HEK293 (cell line): ENCODE measurements around the gene DLD.

Experiments used
- EGR2 ChIP-seq: fragments of 450-650 bp; formaldehyde crosslinking; IDR thresholded peaks from 2 replicates; pipeline ENCODE4 v1.5.1; 2016; ENCODE audit warnings: low read depth, missing biosample characterization, missing genetic modification characterization
- GLI2 ChIP-seq: fragments of 450-650 bp; formaldehyde crosslinking; IDR thresholded peaks from 2 replicates; pipeline ENCODE4; 2017; ENCODE audit warnings: missing biosample characterization, missing genetic modification characterization, low read depth, borderline replicate concordance
- KLF1 ChIP-seq: fragments of 450-650 bp; formaldehyde crosslinking; IDR thresholded peaks from 2 replicates; pipeline ENCODE4 v1.5.1; 2016; ENCODE audit warnings: missing biosample characterization, missing genetic modification characterization
- KLF7 ChIP-seq: fragments of 450-650 bp; formaldehyde crosslinking; IDR thresholded peaks from 2 replicates; pipeline ENCODE4 v1.5.1; 2016; ENCODE audit warnings: missing biosample characterization, missing genetic modification characterization, borderline replicate concordance
- KLF9 ChIP-seq: fragments of 450-650 bp; formaldehyde crosslinking; IDR thresholded peaks from 2 replicates; pipeline ENCODE4 v1.5.1; 2016; ENCODE audit warnings: missing biosample characterization, missing genetic modification characterization, low read depth
- MEIS1 ChIP-seq: sonication (generic); formaldehyde crosslinking; IDR thresholded peaks from 2 replicates; pipeline ENCODE4 v1.8.1; 2022; ENCODE audit warnings: missing genetic modification reagents, mild to moderate bottlenecking, borderline replicate concordance
- WT1 ChIP-seq: fragments of 450-650 bp; formaldehyde crosslinking; IDR thresholded peaks from 2 replicates; pipeline ENCODE4 v1.5.1; 2016; ENCODE audit warnings: missing biosample characterization, missing genetic modification characterization
- ZEB2 ChIP-seq: fragments of 450-650 bp; formaldehyde crosslinking; IDR thresholded peaks from 2 replicates; pipeline ENCODE4 v1.5.1; 2016; ENCODE audit warnings: missing biosample characterization, missing genetic modification characterization
- ZFHX2 ChIP-seq: fragments of 450-650 bp; formaldehyde crosslinking; conservative IDR thresholded peaks from 2 replicates; pipeline ENCODE4 v1.5.1; 2016; ENCODE audit warnings: missing biosample characterization, missing genetic modification characterization
- ZFP3 ChIP-seq: fragments of 450-650 bp; formaldehyde crosslinking; IDR thresholded peaks from 2 replicates; pipeline ENCODE4 v1.5.1; 2016; ENCODE audit warnings: low read depth, missing biosample characterization, missing genetic modification characterization
- ZFP37 ChIP-seq: fragments of 450-650 bp; formaldehyde crosslinking; IDR thresholded peaks from 2 replicates; pipeline ENCODE4 v1.5.1; 2016; ENCODE audit warnings: missing biosample characterization, missing genetic modification characterization
- ZNF133 ChIP-seq: fragments of 450-650 bp; formaldehyde crosslinking; IDR thresholded peaks from 2 replicates; pipeline ENCODE4 v1.5.1; 2016; ENCODE audit warnings: missing biosample characterization, missing genetic modification characterization
- ZNF157 ChIP-seq: fragments of 450-650 bp; formaldehyde crosslinking; IDR thresholded peaks from 2 replicates; pipeline ENCODE4 v1.5.1; 2016; ENCODE audit warnings: missing biosample characterization, missing genetic modification characterization
- ZNF174 ChIP-seq: fragments of 450-650 bp; formaldehyde crosslinking; IDR thresholded peaks from 2 replicates; pipeline ENCODE4 v1.5.0; 2017; ENCODE audit warnings: missing biosample characterization, mild to moderate bottlenecking, missing genetic modification characterization
- ZNF239 ChIP-seq: fragments of 450-650 bp; formaldehyde crosslinking; IDR thresholded peaks from 2 replicates; pipeline ENCODE4 v1.5.1; 2016; ENCODE audit warnings: missing biosample characterization, missing genetic modification characterization
- ZNF26 ChIP-seq: fragments of 450-650 bp; formaldehyde crosslinking; IDR thresholded peaks from 2 replicates; pipeline ENCODE4 v1.5.1; 2016; ENCODE audit warnings: missing biosample characterization, missing genetic modification characterization
- ZNF292 ChIP-seq: fragments of 450-650 bp; formaldehyde crosslinking; IDR thresholded peaks from 2 replicates; pipeline ENCODE4 v1.5.1; 2016; ENCODE audit warnings: low read depth, missing biosample characterization, missing genetic modification characterization, borderline replicate concordance
- ZNF391 ChIP-seq: fragments of 450-650 bp; formaldehyde crosslinking; IDR thresholded peaks from 2 replicates; pipeline ENCODE4 v1.5.1; 2016; ENCODE audit warnings: low read depth, missing biosample characterization, missing genetic modification characterization, borderline replicate concordance
- ZNF394 ChIP-seq: fragments of 450-650 bp; formaldehyde crosslinking; IDR thresholded peaks from 2 replicates; pipeline ENCODE4 v1.5.1; 2016; ENCODE audit warnings: missing biosample characterization, missing genetic modification characterization, mild to moderate bottlenecking, moderate library complexity, borderline replicate concordance
- ZNF398 ChIP-seq: fragments of 450-650 bp; formaldehyde crosslinking; IDR thresholded peaks from 2 replicates; pipeline ENCODE4 v1.5.1; 2017; ENCODE audit warnings: missing biosample characterization, missing genetic modification characterization
- ZNF473 ChIP-seq: fragments of 450-650 bp; formaldehyde crosslinking; IDR thresholded peaks from 2 replicates; pipeline ENCODE4 v1.5.1; 2017; ENCODE audit warnings: missing biosample characterization, missing genetic modification characterization
- ZNF558 ChIP-seq: fragments of 450-650 bp; formaldehyde crosslinking; IDR thresholded peaks from 2 replicates; pipeline ENCODE4 v1.5.1; 2016; ENCODE audit warnings: missing biosample characterization, missing genetic modification characterization
- ZNF600 ChIP-seq: fragments of 450-650 bp; formaldehyde crosslinking; IDR thresholded peaks from 2 replicates; pipeline ENCODE4 v1.5.1; 2016; ENCODE audit warnings: missing biosample characterization, missing genetic modification characterization
- ZNF610 ChIP-seq: fragments of 450-650 bp; formaldehyde crosslinking; IDR thresholded peaks from 2 replicates; pipeline ENCODE4 v1.5.1; 2016; ENCODE audit warnings: missing biosample characterization, missing genetic modification characterization, borderline replicate concordance
- ZNF785 ChIP-seq: fragments of 450-650 bp; formaldehyde crosslinking; IDR thresholded peaks from 2 replicates; pipeline ENCODE4 v1.5.1; 2016; ENCODE audit warnings: missing biosample characterization, missing genetic modification characterization
- ZNF791 ChIP-seq: fragments of 450-650 bp; formaldehyde crosslinking; IDR thresholded peaks from 2 replicates; pipeline ENCODE4 v1.5.1; 2016; ENCODE audit warnings: missing biosample characterization, missing genetic modification characterization
- TF ChIP-seq, protein P1 (sequence below): fragments of 450-650 bp; formaldehyde crosslinking; IDR thresholded peaks from 2 replicates; pipeline ENCODE4 v1.5.1; 2017; ENCODE audit warnings: missing biosample characterization, missing genetic modification characterization
- TF ChIP-seq, protein P2 (sequence below): fragments of 450-650 bp; formaldehyde crosslinking; optimal IDR thresholded peaks from 2 replicates; pipeline ENCODE3; 2016; ENCODE audit warnings: missing biosample characterization, mild to moderate bottlenecking, missing genetic modification characterization

Gene DLD

DNA sequence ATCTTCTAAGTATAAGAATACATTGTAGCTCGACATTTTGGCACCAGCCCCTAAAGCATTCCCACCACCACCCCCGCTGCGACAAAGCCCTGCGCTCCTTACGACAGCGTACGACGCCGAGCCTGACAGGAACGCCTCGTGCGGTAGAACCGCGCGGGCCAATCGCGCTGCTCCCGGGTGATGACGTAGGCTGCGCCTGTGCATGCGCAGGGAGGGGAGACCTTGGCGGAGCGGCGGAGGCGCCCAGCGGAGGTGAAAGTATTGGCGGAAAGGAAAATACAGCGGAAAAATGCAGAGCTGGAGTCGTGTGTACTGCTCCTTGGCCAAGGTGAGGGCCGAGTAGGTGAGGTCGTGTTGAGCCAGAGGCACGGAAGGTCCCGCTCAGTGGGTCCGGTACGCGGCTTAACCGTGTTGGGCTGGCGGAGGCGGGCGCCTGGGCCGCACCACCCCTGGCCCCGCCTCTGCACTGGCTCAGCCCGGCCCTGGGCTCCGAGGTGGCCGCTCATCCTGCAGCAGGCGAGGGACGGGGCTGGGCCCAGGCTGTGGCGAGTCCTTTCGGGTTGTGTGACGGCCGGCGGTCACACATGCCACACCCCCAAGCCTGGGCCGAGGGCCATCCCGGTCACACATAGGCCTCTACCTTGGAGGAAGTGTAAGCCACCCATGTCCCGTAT is at the start of gene DLD (continued):
- TF ChIP-seq ZNF473 (tag by site-specific recombination) (no peak), ZNF239 (tag by site-specific recombination) (no peak), KLF9 (tag by site-specific recombination) (peak; percentile 88), ZNF610 (tag by site-specific recombination) (peak; percentile 100), ZNF785 (no peak), ZNF394 (tag by site-specific recombination) (no peak; the same call in 1 of the 2 replicates), ZNF292 (no peak), ZNF558 (tag by site-specific recombination) (no peak), MEIS1 (no peak), ZNF174 (tag by site-specific recombination) (no peak), ZFHX2 (peak; percentile 50), ZNF157 (tag by site-specific recombination) (no peak), EGR2 (peak; percentile 59; the same call in 1 of the 2 replicates), GLI2 (tag by site-specific recombination) (no peak), ZNF26 (tag by site-specific recombination) (no peak), ZEB2 (tag by site-specific recombination) (peak; percentile 86), ZNF791 (tag by site-specific recombination) (no peak), ZNF600 (tag by site-specific recombination) (peak; percentile 89), KLF7 (tag by site-specific recombination) (no peak; the same call in 1 of the 2 replicates), ZNF391 (tag by site-specific recombination) (no peak), ZFP37 (tag by site-specific recombination) (peak; percentile 91), KLF1 (tag by site-specific recombination) (peak; percentile 32; the same call in 1 of the 2 replicates), ZNF133 (tag by site-specific recombination) (no peak), ZFP3 (no peak), ZNF398 (no peak), WT1 (no peak)
- TF ChIP-seq, protein P1, sequence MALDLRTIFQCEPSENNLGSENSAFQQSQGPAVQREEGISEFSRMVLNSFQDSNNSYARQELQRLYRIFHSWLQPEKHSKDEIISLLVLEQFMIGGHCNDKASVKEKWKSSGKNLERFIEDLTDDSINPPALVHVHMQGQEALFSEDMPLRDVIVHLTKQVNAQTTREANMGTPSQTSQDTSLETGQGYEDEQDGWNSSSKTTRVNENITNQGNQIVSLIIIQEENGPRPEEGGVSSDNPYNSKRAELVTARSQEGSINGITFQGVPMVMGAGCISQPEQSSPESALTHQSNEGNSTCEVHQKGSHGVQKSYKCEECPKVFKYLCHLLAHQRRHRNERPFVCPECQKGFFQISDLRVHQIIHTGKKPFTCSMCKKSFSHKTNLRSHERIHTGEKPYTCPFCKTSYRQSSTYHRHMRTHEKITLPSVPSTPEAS (tag by site-specific recombination), result 0 out of 2 replicates have a peak, but pooled peaks have one; percentile 23
- TF ChIP-seq, protein P2, sequence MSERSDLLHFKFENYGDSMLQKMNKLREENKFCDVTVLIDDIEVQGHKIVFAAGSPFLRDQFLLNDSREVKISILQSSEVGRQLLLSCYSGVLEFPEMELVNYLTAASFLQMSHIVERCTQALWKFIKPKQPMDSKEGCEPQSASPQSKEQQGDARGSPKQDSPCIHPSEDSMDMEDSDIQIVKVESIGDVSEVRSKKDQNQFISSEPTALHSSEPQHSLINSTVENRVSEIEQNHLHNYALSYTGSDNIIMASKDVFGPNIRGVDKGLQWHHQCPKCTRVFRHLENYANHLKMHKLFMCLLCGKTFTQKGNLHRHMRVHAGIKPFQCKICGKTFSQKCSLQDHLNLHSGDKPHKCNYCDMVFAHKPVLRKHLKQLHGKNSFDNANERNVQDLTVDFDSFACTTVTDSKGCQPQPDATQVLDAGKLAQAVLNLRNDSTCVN, result peak; percentile 80
